Neural cell (in vitro differentiated cells): ENCODE results near the gene BCAS1. TPM values are rescaled to one million over a fixed set of nuclear protein-coding genes. Genes with fewer than 3 reads are reported as not detected.

Experiments
- H2AFZ ChIP-seq: fragments of 200-600, 300-800 bp; sonication (generic), shearing (Covaris generic); 2 replicates; pipeline ENCODE4 v1.6.0; 2014; ENCODE audit warnings: low read depth, mild to moderate bottlenecking, antibody characterized with exemption, low read length, moderate library complexity
- H3F3A ChIP-seq: fragments of 200-600 bp; shearing (Covaris generic); 2 replicates; pipeline ENCODE4 v1.6.1; 2016; ENCODE audit warnings: mild to moderate bottlenecking, moderate library complexity, mixed read lengths, antibody characterized with exemption, low read length; ENCODE audit not compliant: insufficient read depth, poor library complexity, severe bottlenecking
- H3K27ac ChIP-seq: fragments of 200-600, 300-800 bp; sonication (generic), shearing (Covaris generic); 2 replicates; pipeline ENCODE4 v1.5.1; 2014; ENCODE audit warnings: mild to moderate bottlenecking, low read length, moderate library complexity
- H3K27me3 ChIP-seq: fragments of 300-800, 200-600 bp; sonication (generic), shearing (Covaris generic); 2 replicates; pipeline ENCODE4 v1.6.0; 2014; ENCODE audit warnings: mild to moderate bottlenecking, low read depth, low read length, moderate library complexity; ENCODE audit not compliant: insufficient read depth
- H3K36me3 ChIP-seq: fragments of 300-800, 200-600 bp; sonication (generic), shearing (Covaris generic); 2 replicates; pipeline ENCODE4 v1.5.1; 2014; ENCODE audit warnings: mild to moderate bottlenecking, antibody characterized with exemption, low read length, moderate library complexity; ENCODE audit not compliant: insufficient read depth
- H3K4me2 ChIP-seq: fragments of 300-800, 200-600 bp; sonication (generic), shearing (Covaris generic); 2 replicates; pipeline ENCODE4 v1.6.0; 2014; ENCODE audit warnings: mild to moderate bottlenecking, low read length
- H3K4me3 ChIP-seq: fragments of 300-800, 200-600 bp; sonication (generic), shearing (Covaris generic); 2 replicates; pipeline ENCODE4 v1.5.1; 2014; ENCODE audit warnings: mild to moderate bottlenecking, low read length, moderate library complexity
- H3K79me2 ChIP-seq: fragments of 200-600 bp; shearing (Covaris generic); replicated peaks from 2 replicates; pipeline ENCODE4 v1.6.0; 2014; ENCODE audit warnings: mild to moderate bottlenecking, low read length, moderate library complexity; ENCODE audit not compliant: insufficient read depth
- H3K9ac ChIP-seq: fragments of 300-800, 200-600 bp; sonication (generic), shearing (Covaris generic); 2 replicates; pipeline ENCODE4 v1.6.1; 2016; ENCODE audit warnings: mild to moderate bottlenecking, low read length, mixed read lengths
- H3K9me2 ChIP-seq: fragments of 200-600 bp; shearing (Covaris generic); 2 replicates; pipeline ENCODE4 v1.6.1; 2016; ENCODE audit warnings: mild to moderate bottlenecking, low read length, mixed read lengths; ENCODE audit not compliant: insufficient read depth
- H3K9me3 ChIP-seq: fragments of 200-600, 300-800 bp; sonication (generic), shearing (Covaris generic); 2 replicates; pipeline ENCODE4 v1.6.1; 2016; ENCODE audit warnings: mild to moderate bottlenecking, mixed run types, low read length, moderate library complexity, mixed read lengths
- H4K20me1 ChIP-seq: fragments of 200-600 bp; shearing (Covaris generic); 2 replicates; pipeline ENCODE4 v1.6.1; 2016; ENCODE audit warnings: mild to moderate bottlenecking, mixed run types; ENCODE audit not compliant: insufficient read depth
- CTCF ChIP-seq: fragments of 450-650 bp; IDR thresholded peaks from 2 replicates; pipeline ENCODE4 v1.5.1; 2014; ENCODE audit warnings: antibody characterized with exemption, mild to moderate bottlenecking, moderate library complexity; ENCODE audit not compliant: poor library complexity, severe bottlenecking
- EP300 ChIP-seq: fragments of 450-650 bp; conservative IDR thresholded peaks from 2 replicates; pipeline ENCODE4 v1.6.1; 2014; ENCODE audit warnings: antibody characterized with exemption, mild to moderate bottlenecking, moderate library complexity; ENCODE audit not compliant: poor library complexity, severe bottlenecking
- EZH2 ChIP-seq: fragments of 200-600, 300-800 bp; shearing (Covaris generic), sonication (generic); IDR thresholded peaks from 2 replicates; pipeline ENCODE4 v1.6.1; 2014; ENCODE audit warnings: antibody characterized with exemption, low read length, borderline replicate concordance, mild to moderate bottlenecking; ENCODE audit not compliant: insufficient read depth, poor library complexity, severe bottlenecking
- MXI1 ChIP-seq: fragments of 450-650 bp; conservative IDR thresholded peaks from 2 replicates; pipeline ENCODE4 v1.6.1; 2014; ENCODE audit warnings: antibody characterized with exemption, mild to moderate bottlenecking; ENCODE audit not compliant: poor library complexity, severe bottlenecking
- POLR2AphosphoS5 ChIP-seq: IDR thresholded peaks from 2 replicates; pipeline ENCODE4 v1.6.1; 2012
- RAD21 ChIP-seq: fragments of 450-650 bp; conservative IDR thresholded peaks from 2 replicates; pipeline ENCODE4 v1.6.1; 2014; ENCODE audit warnings: antibody characterized with exemption, mild to moderate bottlenecking, moderate library complexity
- REST ChIP-seq: IDR thresholded peaks from 2 replicates; pipeline ENCODE4 v1.6.1; 2012; ENCODE audit warnings: borderline replicate concordance
- SMC3 ChIP-seq: fragments of 450-650 bp; conservative IDR thresholded peaks from 2 replicates; pipeline ENCODE4 v1.6.1; 2014; ENCODE audit warnings: antibody characterized with exemption, mild to moderate bottlenecking, moderate library complexity; ENCODE audit not compliant: poor library complexity
- TAF1 ChIP-seq: IDR thresholded peaks from 2 replicates; pipeline ENCODE4 v1.6.1; 2012; ENCODE audit warnings: low read depth
- polyA plus RNA-seq: library from polyadenylated mRNA; depleted of rRNA; stranded (reverse); fragments of >200 nt; gene quantifications from 2 replicates; pipeline ENCODE4 v1.2.3, GENCODE V29; 2014

BCAS1 gene
- polyA plus RNA-seq, 1 donor from 2014 or later = not detected

- Histone ChIP-seq H3K36me3 (no peaks in the 10 kb centered on the region), H3K4me3 (no peak overlapping the region), H3K9me3 (no peaks in the 10 kb centered on the region), H3K27ac (no peak overlapping the region), H3K27me3 (no peaks in the 10 kb centered on the region), H3K79me2 (no peaks in the 10 kb centered on the region), H3K9me2 (no peaks in the 10 kb centered on the region), H3K4me2 (no peak overlapping the region), H3K9ac (no peak overlapping the region), H4K20me1 (no peaks in the 10 kb centered on the region), H2AFZ (no peak overlapping the region), H3F3A (no peaks in the 10 kb centered on the region)
- TF ChIP-seq EZH2 = no peak
- no peak for TF ChIP-seq REST
- TF ChIP-seq POLR2AphosphoS5 = no peak
- no peak for TF ChIP-seq MXI1
- no peak for TF ChIP-seq SMC3
- no peak for TF ChIP-seq TAF1
- TF ChIP-seq EP300 = no peak
- TF ChIP-seq RAD21 = no peak
- TF ChIP-seq CTCF = no peak
Observed at GRCh38 chr20:54069501-54069971, 858 bp downstream of the BCAS1 start.

GRCh38 chr20:54068966-54069365 lies 1.4 kb downstream of the BCAS1 start:
- Histone ChIP-seq H3K9ac (no peak overlapping the region), H3K36me3 (no peaks in the 10 kb centered on the region), H3K9me2 (no peaks in the 10 kb centered on the region), H4K20me1 (no peaks in the 10 kb centered on the region), H3K27ac (no peak overlapping the region), H3F3A (no peaks in the 10 kb centered on the region), H3K9me3 (no peaks in the 10 kb centered on the region), H3K27me3 (no peaks in the 10 kb centered on the region), H2AFZ (no peak overlapping the region), H3K4me3 (no peak overlapping the region), H3K4me2 (no peak overlapping the region), H3K79me2 (no peaks in the 10 kb centered on the region)
- TF ChIP-seq CTCF (no peak), POLR2AphosphoS5 (no peak), REST (no peak), SMC3 (no peak), MXI1 (no peak), RAD21 (no peak), EP300 (no peak), TAF1 (no peak), EZH2 (no peak)
